Hepatocyte (in vitro differentiated cells): Measurements from ENCODE around the gene PPM1F. TPM values are rescaled to one million over a fixed set of nuclear protein-coding genes. Genes with fewer than 3 reads are reported as not detected.
"Not testable (repeated sequence)": the region's sequence is repeated elsewhere in the genome, so short reads cannot be mapped to it uniquely, and the experiment has no call there.

Experiments
- DNase-seq: peaks from one replicate; pipeline ENCODE4 v3.0.0-alpha.2; 2016; ENCODE audit warnings: low spot score
- H2AFZ ChIP-seq: fragments of 200-600 bp; sonication (generic); 2 replicates; pipeline ENCODE4 v1.6.0; 2016; ENCODE audit warnings: antibody characterized with exemption, mild to moderate bottlenecking
- H3K27ac ChIP-seq: fragments of 200-600 bp; sonication (generic); 2 replicates; pipeline ENCODE4 v1.5.1; 2016; ENCODE audit warnings: mild to moderate bottlenecking
- H3K27me3 ChIP-seq: fragments of 200-600 bp; sonication (generic); 2 replicates; pipeline ENCODE4 v1.6.1; 2016
- H3K36me3 ChIP-seq: fragments of 200-600 bp; sonication (generic); replicated peaks from 2 replicates; pipeline ENCODE4 v1.5.1; 2016; ENCODE audit warnings: low read depth; ENCODE audit not compliant: insufficient read depth
- H3K4me1 ChIP-seq: fragments of 200-600 bp; sonication (generic); 2 replicates; pipeline ENCODE4 v1.5.1; 2016; ENCODE audit warnings: mild to moderate bottlenecking, moderate library complexity; ENCODE audit not compliant: insufficient read depth
- H3K4me2 ChIP-seq: fragments of 200-600 bp; sonication (generic); 2 replicates; pipeline ENCODE4 v1.6.0; 2016
- H3K4me3 ChIP-seq: fragments of 200-600 bp; sonication (generic); 2 replicates; pipeline ENCODE4 v1.5.1; 2016; ENCODE audit warnings: mild to moderate bottlenecking
- H3K79me2 ChIP-seq: fragments of 200-600 bp; sonication (generic); 2 replicates; pipeline ENCODE4 v1.6.0; 2017; ENCODE audit warnings: mild to moderate bottlenecking
- H3K9me2 ChIP-seq: fragments of 200-600 bp; sonication (generic); replicated peaks from 2 replicates; pipeline ENCODE4 v1.6.0; 2017; ENCODE audit warnings: mild to moderate bottlenecking; ENCODE audit not compliant: insufficient read depth
- H3K9me3 ChIP-seq: fragments of 200-600 bp; sonication (generic); 2 replicates; pipeline ENCODE4 v1.5.1; 2016; ENCODE audit warnings: low read depth, mild to moderate bottlenecking
- H4K20me1 ChIP-seq: fragments of 200-600 bp; sonication (generic); 2 replicates; pipeline ENCODE4 v1.6.0; 2016; ENCODE audit warnings: mild to moderate bottlenecking; ENCODE audit not compliant: insufficient read depth, poor library complexity, severe bottlenecking
- EZH2 ChIP-seq: fragments of 200-600 bp; sonication (generic); IDR thresholded peaks from 2 replicates; pipeline ENCODE4 v1.6.1; 2016; ENCODE audit warnings: antibody characterized with exemption, mild to moderate bottlenecking, borderline replicate concordance
- EZH2phosphoT487 ChIP-seq: fragments of 200-600 bp; sonication (generic); IDR thresholded peaks from one replicate; pipeline ENCODE4 v1.6.1; 2018; ENCODE audit warnings: antibody characterized with exemption, mild to moderate bottlenecking, low read depth, moderate library complexity; ENCODE audit not compliant: unreplicated experiment, severe bottlenecking
- WGBS: methylation state at CpG from one replicate; pipeline ENCODE4 v1.1.6; 2016; ENCODE audit warnings: low lambda C conversion rate; ENCODE audit errors: missing lambda C conversion rate; 5-methylcytosine and 5-hydroxymethylcytosine counted together
- polyA plus RNA-seq: library from polyadenylated mRNA; unstranded; fragments of >200 nt; fragmentation: Nextera tagmentation; extraction: Ambion mirVana; gene quantifications from 2 replicates; pipeline ENCODE4 v1.2.1, GENCODE V29; 2016
- total RNA-seq: library from RNA; depleted of rRNA; stranded (reverse); fragments of >200 nt; gene quantifications from 2 replicates; pipeline ENCODE4 v1.2.3, GENCODE V29; 2014
- TF ChIP-seq, protein P1 (sequence below): fragments of 200-600 bp; sonication (generic); IDR thresholded peaks from 2 replicates; pipeline ENCODE4 v1.5.1; 2016; ENCODE audit warnings: antibody characterized with exemption, mild to moderate bottlenecking; ENCODE audit not compliant: poor library complexity

Gene PPM1F
- total and polyA plus RNA-seq, 2 experiments from 2014 or later = 16.1 to 17.8 TPM

DNA sequence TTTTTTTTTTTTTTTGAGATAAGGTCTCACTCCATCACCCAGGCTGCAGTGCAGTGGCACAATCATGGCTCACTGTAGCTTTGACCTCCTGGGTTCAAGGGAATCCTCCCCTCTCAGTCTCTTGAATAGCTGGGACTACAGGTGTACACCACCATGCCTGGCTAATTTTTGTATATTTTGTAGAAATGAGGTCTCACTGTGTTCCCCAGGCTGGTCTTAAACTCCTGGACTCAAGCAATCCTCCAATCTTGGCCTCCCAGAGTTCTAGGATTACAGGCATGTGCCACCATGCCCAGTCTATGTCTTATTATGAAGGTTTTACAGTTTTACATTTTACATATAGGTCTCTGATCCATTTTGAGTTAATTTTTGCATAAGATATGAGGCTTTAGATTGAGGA, 64.8 kb downstream of the PPM1F start:
- Histone ChIP-seq H4K20me1 (no peaks in the 10 kb centered on the region), H3K4me1 (no peaks in the 10 kb centered on the region), H3K9me2 (no peaks in the 10 kb centered on the region), H3K27ac (no peak overlapping the region), H3K4me2 (no peak overlapping the region), H3K9me3 (no peaks in the 10 kb centered on the region), H3K4me3 (no peak overlapping the region), H2AFZ (no peak overlapping the region), H3K36me3 (no peaks in the 10 kb centered on the region), H3K79me2 (no peaks in the 10 kb centered on the region), H3K27me3 (no peaks in the 10 kb centered on the region)
- no peak for DNase-seq
- no peak for TF ChIP-seq EZH2phosphoT487
- TF ChIP-seq, protein P1, sequence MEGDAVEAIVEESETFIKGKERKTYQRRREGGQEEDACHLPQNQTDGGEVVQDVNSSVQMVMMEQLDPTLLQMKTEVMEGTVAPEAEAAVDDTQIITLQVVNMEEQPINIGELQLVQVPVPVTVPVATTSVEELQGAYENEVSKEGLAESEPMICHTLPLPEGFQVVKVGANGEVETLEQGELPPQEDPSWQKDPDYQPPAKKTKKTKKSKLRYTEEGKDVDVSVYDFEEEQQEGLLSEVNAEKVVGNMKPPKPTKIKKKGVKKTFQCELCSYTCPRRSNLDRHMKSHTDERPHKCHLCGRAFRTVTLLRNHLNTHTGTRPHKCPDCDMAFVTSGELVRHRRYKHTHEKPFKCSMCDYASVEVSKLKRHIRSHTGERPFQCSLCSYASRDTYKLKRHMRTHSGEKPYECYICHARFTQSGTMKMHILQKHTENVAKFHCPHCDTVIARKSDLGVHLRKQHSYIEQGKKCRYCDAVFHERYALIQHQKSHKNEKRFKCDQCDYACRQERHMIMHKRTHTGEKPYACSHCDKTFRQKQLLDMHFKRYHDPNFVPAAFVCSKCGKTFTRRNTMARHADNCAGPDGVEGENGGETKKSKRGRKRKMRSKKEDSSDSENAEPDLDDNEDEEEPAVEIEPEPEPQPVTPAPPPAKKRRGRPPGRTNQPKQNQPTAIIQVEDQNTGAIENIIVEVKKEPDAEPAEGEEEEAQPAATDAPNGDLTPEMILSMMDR = no peak
- no peak for TF ChIP-seq EZH2

GRCh38 chr22:21883930-21884329, 68.7 kb downstream of the PPM1F start:
- H3K79me2 ChIP-seq, H3K27ac ChIP-seq, H4K20me1 ChIP-seq, DNase-seq, H3K4me1 ChIP-seq, H3K4me2 ChIP-seq, H3K36me3 ChIP-seq, H3K4me3 ChIP-seq, H3K27me3 ChIP-seq, H2AFZ ChIP-seq, H3K9me2 ChIP-seq, H3K9me3 ChIP-seq: not testable (repeated sequence)
- WGBS = 98% methylated on average over 12 of the region's 26 CpGs

DNA sequence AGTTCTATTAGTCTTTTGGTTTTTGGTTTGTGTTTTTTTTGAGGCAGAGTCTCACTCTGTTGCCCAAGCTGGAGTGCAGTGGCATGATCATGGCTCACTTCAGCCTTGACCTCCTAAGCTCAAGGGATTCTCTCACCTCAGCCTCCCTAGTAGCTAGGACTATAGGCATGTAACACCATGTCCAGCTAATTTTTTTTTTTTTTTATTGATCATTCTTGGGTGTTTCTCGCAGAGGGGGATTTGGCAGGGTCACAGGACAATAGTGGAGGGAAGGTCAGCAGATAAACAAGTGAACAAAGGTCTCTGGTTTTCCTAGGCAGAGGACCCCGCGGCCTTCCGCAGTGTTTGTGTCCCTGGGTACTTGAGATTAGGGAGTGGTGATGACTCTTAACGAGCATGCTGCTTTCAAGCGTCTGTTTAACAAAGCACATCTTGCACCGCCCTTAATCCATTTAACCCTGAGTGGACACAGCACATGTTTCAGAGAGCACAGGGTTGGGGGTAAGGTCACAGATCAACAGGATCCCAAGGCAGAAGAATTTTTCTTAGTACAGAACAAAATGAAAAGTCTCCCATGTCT, 69.8 kb downstream of the PPM1F start:
- not testable (repeated sequence) for H3K4me3 ChIP-seq, DNase-seq, H3K36me3 ChIP-seq, H3K9me3 ChIP-seq, H3K79me2 ChIP-seq, H3K4me1 ChIP-seq, H3K27me3 ChIP-seq, H3K27ac ChIP-seq, H3K9me2 ChIP-seq, H2AFZ ChIP-seq, H3K4me2 ChIP-seq, H4K20me1 ChIP-seq
- WGBS = 43% methylated on average over 1 of the region's 7 CpGs

GRCh38 chr22:21881841-21882753, 70.6 kb downstream of the PPM1F start:
- H3K9me2 ChIP-seq = no peaks in the 10 kb centered on the region
- H2AFZ ChIP-seq = no peak overlapping the region
- no peaks in the 10 kb centered on the region for H3K4me1 ChIP-seq
- no peaks in the 10 kb centered on the region for H3K27me3 ChIP-seq
- H3K36me3 ChIP-seq = no peaks in the 10 kb centered on the region
- H3K4me3 ChIP-seq = no peak overlapping the region
- H3K79me2 ChIP-seq = no peaks in the 10 kb centered on the region
- DNase-seq = no peak
- no peaks in the 10 kb centered on the region for H4K20me1 ChIP-seq
- WGBS = 92% methylated on average over 10 of the region's 10 CpGs
- TF ChIP-seq EZH2phosphoT487 (no peak), EZH2 (no peak)
- TF ChIP-seq, protein P1 = no peak
- H3K27ac ChIP-seq = no peak overlapping the region
- H3K4me2 ChIP-seq = no peak overlapping the region
- no peaks in the 10 kb centered on the region for H3K9me3 ChIP-seq
